EL (cell line): ENCODE measurements around the gene FAM124A.
"Not testable (repeated sequence)": the region's sequence is repeated elsewhere in the genome, so short reads cannot be mapped to it uniquely, and the experiment has no call there.

ENCODE experiments used
- DNase-seq: peaks from one replicate; pipeline ENCODE4 v3.0.0-alpha.2; 2016

The FAM124A gene

DNA sequence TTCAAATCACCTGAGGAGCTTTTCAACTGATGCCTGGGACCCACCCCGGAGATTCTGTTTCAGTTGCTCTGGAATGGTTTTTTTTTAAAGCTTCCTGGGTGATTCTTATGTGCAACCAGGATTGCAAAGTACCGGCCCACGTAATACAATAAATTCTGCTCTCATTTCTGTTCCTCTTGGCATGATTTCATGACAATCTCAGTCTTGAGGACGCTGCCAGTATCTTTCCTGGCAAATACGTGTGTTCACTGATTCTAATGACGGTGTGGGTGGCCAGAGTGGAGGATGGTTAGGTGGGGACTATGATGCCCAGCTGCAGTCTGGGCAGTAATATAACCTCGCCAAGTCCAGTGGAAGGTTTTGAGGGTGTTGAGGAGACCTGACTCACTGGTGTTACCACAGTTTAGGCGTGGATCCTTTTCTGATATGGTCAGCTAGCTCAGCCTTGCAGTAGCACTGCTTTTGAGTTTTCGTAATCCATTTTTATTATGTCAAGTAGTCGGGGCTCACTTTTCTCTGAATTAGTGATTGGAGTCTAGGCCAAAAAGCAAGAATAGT is 49.4 kb downstream of the FAM124A start:
- DNase-seq, result no peak

DNA sequence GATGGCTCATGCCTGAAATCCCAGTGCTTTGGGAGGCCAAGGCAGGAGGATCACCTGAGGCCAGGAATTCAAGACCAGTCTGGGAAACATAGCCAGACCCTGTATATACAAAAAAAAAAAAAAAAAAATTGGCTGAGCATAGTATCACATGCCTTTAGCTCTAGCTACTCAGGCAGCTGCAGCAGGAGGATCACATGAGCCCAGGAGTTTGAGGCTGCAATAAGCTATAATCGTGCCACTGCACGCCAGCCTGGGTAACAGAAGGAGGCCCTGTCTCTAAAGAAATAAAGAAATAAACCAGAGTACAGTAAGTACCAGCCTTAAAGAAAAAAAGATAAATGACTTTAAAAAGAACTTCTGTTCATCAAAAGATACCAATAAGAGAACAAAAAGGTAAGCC is 52.9 kb downstream of the FAM124A start:
- no peak for DNase-seq

DNA sequence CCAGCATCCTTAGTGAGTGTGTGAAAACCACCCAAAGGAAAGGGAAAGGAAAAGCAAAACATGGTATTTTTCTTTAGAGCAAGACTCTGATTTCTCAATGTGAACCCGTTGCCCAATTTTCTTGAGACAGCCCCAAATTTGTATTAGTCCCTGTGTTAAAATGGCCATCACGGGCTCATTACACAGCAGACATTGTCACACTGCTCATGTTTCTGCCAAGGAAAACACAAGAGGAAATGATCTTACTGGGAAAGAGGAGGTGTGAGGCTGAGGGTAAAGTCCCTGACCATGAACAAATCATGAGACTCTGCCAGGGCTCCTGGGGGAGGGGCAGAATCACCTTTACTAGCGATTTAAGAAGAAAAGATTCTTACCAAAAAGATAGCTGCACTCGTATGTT is 54.4 kb downstream of the FAM124A start:
- no peak for DNase-seq

DNA sequence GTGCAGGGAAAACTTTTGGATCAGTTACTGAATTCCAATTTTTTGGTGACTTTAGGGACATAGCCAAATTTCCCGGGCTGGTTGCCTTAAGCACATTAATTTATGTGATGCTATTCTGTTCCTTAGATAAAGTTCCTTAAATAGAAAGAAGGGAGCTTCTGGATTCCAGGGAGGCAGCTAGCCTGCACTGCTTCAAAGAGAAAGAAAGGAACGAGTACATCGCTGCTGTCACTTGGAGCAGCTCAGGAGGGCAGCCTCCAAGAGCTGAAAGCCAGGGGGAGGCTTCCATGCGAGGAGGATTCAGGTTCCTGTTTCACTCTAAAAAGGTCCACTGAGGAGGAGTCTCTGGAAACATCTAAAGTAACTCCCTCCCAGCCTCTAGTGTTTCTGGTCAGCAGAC is 55.7 kb downstream of the FAM124A start:
- DNase-seq, result no peak

GRCh38 chr13:51278426-51279130 is 56.4 kb downstream of the FAM124A start:
- DNase-seq, result no peak

DNA sequence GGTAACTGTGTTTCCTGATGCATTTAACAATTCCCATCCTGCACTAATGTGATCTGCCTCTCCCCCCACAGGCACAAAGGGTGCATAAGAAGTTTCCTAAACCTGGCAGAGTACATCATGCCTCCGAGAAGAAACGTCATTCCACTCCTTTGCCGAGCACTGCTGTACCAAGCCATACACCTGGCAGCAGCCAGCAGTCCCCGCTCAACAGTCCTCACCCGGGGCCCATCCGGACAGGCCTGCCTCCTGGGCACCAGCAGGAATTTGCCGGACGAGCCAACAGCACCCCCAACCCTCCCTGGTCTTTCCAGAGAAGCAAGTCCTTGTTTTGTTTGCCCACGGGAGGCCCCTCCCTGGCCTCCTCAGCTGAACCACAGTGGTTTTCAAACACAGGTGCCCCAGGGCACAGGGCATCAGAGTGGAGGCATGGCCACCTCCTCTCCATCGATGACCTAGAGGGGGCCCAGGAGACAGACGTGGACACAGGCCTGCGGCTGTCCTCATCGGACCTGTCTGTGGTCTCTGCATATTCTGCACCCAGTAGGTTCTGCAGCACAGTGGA is 58.3 kb downstream of the FAM124A start:
- no peak for DNase-seq

DNA sequence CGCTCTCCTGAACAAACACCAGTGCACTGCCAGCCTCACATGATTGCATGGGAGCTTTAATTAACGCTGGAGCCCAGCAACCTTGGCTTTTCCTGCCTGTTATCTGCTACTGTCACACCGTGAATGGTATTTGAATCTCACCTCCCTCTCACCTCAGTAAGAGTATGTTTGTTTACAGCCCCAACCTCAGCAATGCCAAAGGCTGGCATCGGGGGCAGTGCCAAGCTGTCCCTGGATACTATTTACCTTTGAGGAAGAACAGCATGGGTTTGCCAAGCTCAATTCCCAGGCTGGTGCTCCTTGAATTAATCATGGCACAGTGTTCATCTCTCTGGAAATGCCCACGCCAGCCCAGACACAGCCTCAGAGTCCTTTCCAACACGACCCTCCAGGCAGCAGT is 60.1 kb downstream of the FAM124A start:
- no peak for DNase-seq

DNA sequence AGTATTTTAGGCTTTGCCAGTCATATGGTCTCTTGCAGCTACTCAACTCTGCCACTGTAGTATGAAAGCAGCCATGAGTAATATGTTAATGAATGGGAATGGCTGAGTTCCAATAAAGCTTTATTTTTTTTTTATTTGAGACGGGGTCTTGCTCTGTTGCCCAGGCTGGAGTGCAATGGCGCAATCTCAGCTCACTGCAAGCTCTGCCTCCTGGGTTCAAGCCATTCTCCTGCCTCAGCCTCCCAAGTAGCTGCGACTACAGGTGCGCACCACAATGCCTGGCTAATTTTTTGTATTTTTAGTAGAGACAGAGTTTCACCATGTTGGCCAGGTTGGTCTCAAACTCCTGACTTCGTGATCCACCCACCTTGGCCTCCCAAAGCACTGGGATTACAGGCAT is 60.7 kb downstream of the FAM124A start:
- not testable (repeated sequence) for DNase-seq

GRCh38 chr13:51283371-51283770 is 61.2 kb downstream of the FAM124A start:
- DNase-seq, result no peak

GRCh38 chr13:51284339-51284738 is 62.1 kb downstream of the FAM124A start:
- no peak for DNase-seq

DNA sequence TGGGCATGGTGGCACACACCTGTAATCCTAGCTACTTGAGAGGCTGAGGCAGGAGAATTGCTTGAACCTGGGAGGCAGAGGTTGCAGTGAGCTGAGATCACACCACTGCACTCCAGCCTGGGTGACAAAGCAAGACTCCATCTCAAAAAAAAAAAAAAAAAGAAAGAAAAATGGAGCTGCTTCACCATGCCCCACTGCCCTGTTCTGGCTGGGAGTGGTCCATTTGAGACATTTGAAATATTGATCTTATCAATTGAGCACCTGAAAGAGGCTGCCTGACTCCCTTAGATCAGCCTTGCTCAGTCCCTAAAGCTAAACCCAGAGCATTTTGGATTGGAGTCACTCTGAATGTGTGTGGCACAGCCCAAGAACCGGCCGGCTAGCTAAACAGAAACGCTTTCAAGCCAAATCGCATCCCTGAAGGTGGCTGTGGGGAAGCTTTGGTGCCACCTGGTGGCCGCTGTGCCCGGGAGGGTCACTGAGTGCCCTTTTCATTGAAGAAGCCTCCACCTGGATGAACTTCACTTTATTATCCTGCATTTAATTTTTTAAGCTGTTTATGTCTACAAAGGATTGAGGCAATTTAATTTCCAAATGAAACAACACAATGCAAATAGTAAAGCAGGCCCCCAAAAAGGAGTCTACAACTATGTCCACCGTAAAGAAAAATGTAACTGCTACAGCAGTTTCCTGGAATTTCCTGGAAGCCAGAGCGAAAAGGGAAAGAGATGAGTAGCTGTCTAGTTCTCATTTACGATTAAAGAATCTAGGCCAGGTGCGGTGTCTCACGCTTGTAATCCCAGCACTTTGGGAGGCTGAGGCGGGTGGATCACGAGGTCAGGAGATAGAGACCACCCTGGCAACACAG is 64.2 kb downstream of the FAM124A start:
- peak; percentile 58 for DNase-seq

DNA sequence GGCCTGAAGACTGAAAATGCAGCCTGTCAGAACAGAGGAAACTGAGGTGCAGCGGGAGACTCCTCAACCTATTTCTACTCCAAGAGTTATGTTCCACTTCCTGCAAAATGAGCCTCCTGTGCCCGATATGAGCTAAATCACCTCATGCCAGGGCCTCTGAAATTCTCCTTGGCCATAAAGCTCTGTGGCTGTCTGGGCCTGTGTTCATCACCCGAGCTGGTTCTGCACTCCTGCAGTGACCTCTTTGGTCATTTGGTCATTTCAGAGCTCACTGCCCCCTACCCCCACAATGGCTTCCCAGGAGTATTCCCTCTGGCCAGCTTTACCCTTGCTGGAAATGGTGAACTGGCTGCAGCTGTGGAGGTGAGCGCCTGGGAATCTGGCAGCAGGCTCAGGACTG is 65.6 kb downstream of the FAM124A start:
- DNase-seq, result no peak

DNA sequence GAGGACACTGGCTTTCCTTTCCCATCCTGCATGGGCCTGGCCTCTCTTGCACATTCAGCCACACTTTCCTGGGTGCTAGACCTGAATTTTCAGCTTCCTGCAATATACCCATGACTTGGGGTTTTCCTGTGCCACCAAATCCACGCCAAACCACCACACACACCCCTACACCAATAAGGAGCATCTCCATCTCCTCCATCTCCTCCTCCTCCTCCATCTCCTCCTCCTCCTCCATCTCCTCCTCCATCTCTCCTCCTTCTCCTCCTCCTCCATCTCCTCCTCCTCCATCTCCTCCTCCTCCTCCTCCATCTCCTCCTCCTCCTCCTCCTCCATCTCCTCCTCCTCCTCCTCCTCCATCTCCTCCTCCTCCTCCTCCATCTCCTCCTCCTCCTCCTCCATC is 66.1 kb downstream of the FAM124A start:
- not testable (repeated sequence) for DNase-seq

DNA sequence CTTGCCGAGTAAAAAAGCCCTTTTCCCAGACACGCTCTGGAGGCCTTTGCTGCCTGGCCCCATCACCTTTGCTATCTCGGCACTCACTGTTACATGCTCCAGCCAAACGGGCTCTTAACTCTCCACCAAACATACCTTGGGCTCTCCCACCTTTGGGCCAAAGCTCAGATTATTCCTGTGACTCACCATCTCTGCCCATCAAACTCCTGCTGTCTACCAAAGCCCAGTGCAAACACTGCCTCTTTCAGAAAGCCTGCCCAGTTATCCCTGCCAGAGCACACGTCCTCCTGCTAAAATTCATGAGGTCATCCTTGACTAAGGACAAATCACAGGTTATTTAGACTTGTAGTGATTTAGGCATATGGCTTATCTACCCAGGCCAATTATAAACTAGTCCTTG is 69.1 kb downstream of the FAM124A start:
- no peak for DNase-seq

GRCh38 chr13:51292000-51292565 is 69.9 kb downstream of the FAM124A start:
- no peak for DNase-seq

GRCh38 chr13:51297556-51297955 is 75.4 kb downstream of the FAM124A start:
- DNase-seq, result no peak

DNA sequence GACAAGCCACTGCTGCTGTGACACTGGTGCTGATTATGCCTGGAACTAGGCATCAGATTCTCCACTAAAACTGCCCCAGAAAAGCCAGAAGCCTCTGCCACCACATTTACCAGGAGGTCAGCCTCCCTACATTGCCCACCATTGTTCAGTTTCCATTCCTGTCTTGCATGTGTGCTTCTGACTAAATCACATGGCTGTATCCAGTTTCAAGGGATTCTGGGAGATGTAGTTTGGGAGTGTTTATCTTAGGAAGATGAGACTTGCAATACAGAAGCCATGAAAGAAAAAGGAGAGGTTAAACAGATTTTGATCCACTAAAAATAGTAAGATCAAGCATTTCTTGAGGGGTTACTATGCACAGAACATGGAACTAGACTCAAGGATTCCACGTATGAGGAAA is 76.6 kb downstream of the FAM124A start:
- DNase-seq, result no peak

- DNase-seq, result no peak
Observed at GRCh38 chr13:51303063-51303552, 80.9 kb downstream of the FAM124A start.

DNA sequence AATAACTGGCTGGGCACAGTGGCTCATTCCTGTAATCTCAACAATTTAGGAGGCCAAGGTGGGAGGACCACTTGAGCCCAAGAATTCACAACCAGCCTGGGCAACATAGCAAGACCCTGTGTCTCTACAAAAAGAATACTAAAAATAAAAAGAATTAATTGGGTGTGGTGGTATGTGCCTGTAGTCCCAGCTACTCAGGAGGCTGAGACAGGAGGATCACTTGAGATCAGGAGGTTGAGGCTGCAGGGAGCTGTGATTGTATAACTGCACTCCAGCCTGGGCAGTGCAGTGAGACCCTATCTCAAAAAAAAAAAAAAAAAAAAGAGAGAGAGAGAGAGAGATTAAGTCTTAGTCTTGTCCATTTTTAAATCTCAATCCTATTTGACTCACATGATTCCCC is 81.7 kb downstream of the FAM124A start:
- DNase-seq, result no peak

- DNase-seq, result no peak
Observed at GRCh38 chr13:51305271-51305967, 83.2 kb downstream of the FAM124A start.

GRCh38 chr13:51308781-51309180 is 86.6 kb downstream of the FAM124A start:
- no peak for DNase-seq

GRCh38 chr13:51311231-51311630 is 89.0 kb downstream of the FAM124A start:
- DNase-seq, result no peak
